MM.1S (cell line): ENCODE measurements around the gene UBXN2A.

Source experiments
- DNase-seq: peaks from one replicate; pipeline ENCODE4 v3.0.0-alpha.2; 2015
- H2AFZ ChIP-seq: fragments of 300-600 bp; sonication (generic); 2 replicates; pipeline ENCODE4 v1.6.0; 2016; ENCODE audit warnings: antibody characterized with exemption, low read length
- H3F3A ChIP-seq: fragments of 300-600 bp; sonication (generic); 2 replicates; pipeline ENCODE4 v1.6.1; 2016; ENCODE audit warnings: mild to moderate bottlenecking, antibody characterized with exemption, low read length, moderate library complexity, mixed read lengths; ENCODE audit not compliant: insufficient read depth
- H3K27ac ChIP-seq: fragments of 300-600 bp; sonication (generic); 2 replicates; pipeline ENCODE4 v1.5.1; 2016; ENCODE audit warnings: mild to moderate bottlenecking, low read length
- H3K27me3 ChIP-seq: fragments of 300-600 bp; sonication (generic); replicated peaks from 2 replicates; pipeline ENCODE4 v1.6.0; 2016; ENCODE audit warnings: low read length; ENCODE audit not compliant: insufficient read depth
- H3K36me3 ChIP-seq: fragments of 300-600 bp; sonication (generic); replicated peaks from 2 replicates; pipeline ENCODE4 v1.6.1; 2016; ENCODE audit warnings: mild to moderate bottlenecking, low read length, mixed read lengths; ENCODE audit not compliant: insufficient read depth
- H3K4me1 ChIP-seq: fragments of 300-600 bp; sonication (generic); 2 replicates; pipeline ENCODE4 v1.6.1; 2016; ENCODE audit warnings: low read length, mixed read lengths
- H3K4me2 ChIP-seq: fragments of 300-600 bp; sonication (generic); 2 replicates; pipeline ENCODE4 v1.6.0; 2016; ENCODE audit warnings: low read depth, low read length
- H3K4me3 ChIP-seq: fragments of 300-600 bp; sonication (generic); 2 replicates; pipeline ENCODE4 v1.5.1; 2016; ENCODE audit warnings: low read length, mixed read lengths
- H3K79me2 ChIP-seq: fragments of 300-600 bp; sonication (generic); 2 replicates; pipeline ENCODE4 v1.6.1; 2016; ENCODE audit warnings: mixed run types, low read length, mixed read lengths
- H3K9ac ChIP-seq: fragments of 300-600 bp; sonication (generic); 2 replicates; pipeline ENCODE4 v1.6.1; 2016; ENCODE audit warnings: low read length, mixed read lengths
- H3K9me2 ChIP-seq: fragments of 300-600 bp; sonication (generic); replicated peaks from 2 replicates; pipeline ENCODE4 v1.6.1; 2016; ENCODE audit warnings: mild to moderate bottlenecking, low read length, mixed read lengths; ENCODE audit not compliant: insufficient read depth
- H3K9me3 ChIP-seq: fragments of 300-600 bp; sonication (generic); replicated peaks from 2 replicates; pipeline ENCODE4 v1.6.1; 2016; ENCODE audit warnings: mild to moderate bottlenecking, low read length, mixed read lengths; ENCODE audit not compliant: insufficient read depth
- H4K20me1 ChIP-seq: fragments of 300-600 bp; sonication (generic); 2 replicates; pipeline ENCODE4 v1.6.1; 2016; ENCODE audit warnings: mild to moderate bottlenecking, low read length, moderate library complexity, mixed read lengths; ENCODE audit not compliant: insufficient read depth
- EZH2 ChIP-seq: fragments of 300-600 bp; sonication (generic); optimal IDR thresholded peaks from 2 replicates; pipeline ENCODE3; 2017; ENCODE audit warnings: low read depth, mild to moderate bottlenecking, antibody characterized with exemption, low read length, mixed read lengths
- EZH2phosphoT487 ChIP-seq: fragments of 300-600 bp; sonication (generic); IDR thresholded peaks from 2 replicates; pipeline ENCODE4 v1.6.1; 2018; ENCODE audit warnings: antibody characterized with exemption, low read length
- TF ChIP-seq, protein P1 (sequence below): fragments of 300-600 bp; sonication (generic); IDR thresholded peaks from 2 replicates; pipeline ENCODE4 v1.5.1; 2016; ENCODE audit warnings: antibody characterized with exemption, low read length, mixed read lengths

Gene UBXN2A

DNA sequence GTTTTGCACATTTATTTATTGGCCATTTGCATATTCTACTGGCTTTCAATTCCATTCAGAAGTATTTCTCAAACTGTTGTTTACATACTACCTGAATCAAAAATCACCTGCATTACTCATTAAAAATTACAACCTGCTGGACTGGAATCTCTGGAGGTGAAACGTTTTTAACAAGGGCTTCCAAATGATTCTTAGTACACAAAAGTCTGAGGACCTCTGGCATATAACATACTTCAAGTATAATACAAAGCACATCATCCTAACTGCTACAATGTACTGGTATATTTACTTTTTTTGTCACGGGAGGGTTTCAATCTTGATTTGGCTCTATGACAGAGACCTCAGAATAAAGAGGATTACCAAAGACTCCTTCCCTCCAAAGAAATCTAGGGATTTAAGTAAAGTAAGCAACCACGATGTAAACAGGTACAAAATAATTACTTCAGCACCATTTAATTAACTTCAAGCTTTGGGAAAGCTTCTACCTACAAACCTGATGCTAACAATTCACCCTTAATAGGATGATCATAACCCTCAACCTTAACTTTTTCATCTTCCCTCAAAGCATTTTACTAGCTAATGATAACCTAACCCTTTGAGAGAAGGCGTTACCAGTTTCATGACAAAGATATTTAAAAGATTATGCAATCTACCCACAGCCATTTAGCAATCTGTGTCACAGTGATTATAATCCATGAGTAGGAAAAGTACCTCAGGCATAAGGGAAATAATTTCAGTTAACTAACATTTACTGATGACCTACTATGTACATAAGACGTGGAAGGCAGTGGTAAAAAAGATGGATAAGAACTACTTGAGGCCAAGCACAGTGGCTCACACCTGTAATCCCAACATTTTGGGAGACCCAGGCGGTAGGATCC is 38.1 kb upstream of the UBXN2A start:
- Histone ChIP-seq H2AFZ (no peak overlapping the region), H3K4me3 (no peak overlapping the region), H3K9me2 (no peaks in the 10 kb centered on the region), H3K4me2 (no peak overlapping the region), H3K27ac (no peak overlapping the region), H3K4me1 (no peaks in the 10 kb centered on the region), H3K27me3 (no peaks in the 10 kb centered on the region), H3K9me3 (no peaks in the 10 kb centered on the region), H3K36me3 (no peaks in the 10 kb centered on the region), H4K20me1 (no peaks in the 10 kb centered on the region), H3F3A (no peaks in the 10 kb centered on the region), H3K9ac (no peak overlapping the region), H3K79me2 (0 out of 2 replicates have a peak, but pooled peaks cover 5% of the 10 kb centered on the region)
- TF ChIP-seq EZH2 = no peak
- TF ChIP-seq, protein P1, sequence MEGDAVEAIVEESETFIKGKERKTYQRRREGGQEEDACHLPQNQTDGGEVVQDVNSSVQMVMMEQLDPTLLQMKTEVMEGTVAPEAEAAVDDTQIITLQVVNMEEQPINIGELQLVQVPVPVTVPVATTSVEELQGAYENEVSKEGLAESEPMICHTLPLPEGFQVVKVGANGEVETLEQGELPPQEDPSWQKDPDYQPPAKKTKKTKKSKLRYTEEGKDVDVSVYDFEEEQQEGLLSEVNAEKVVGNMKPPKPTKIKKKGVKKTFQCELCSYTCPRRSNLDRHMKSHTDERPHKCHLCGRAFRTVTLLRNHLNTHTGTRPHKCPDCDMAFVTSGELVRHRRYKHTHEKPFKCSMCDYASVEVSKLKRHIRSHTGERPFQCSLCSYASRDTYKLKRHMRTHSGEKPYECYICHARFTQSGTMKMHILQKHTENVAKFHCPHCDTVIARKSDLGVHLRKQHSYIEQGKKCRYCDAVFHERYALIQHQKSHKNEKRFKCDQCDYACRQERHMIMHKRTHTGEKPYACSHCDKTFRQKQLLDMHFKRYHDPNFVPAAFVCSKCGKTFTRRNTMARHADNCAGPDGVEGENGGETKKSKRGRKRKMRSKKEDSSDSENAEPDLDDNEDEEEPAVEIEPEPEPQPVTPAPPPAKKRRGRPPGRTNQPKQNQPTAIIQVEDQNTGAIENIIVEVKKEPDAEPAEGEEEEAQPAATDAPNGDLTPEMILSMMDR = no peak
- TF ChIP-seq EZH2phosphoT487 = no peak
- no peak for DNase-seq

DNA sequence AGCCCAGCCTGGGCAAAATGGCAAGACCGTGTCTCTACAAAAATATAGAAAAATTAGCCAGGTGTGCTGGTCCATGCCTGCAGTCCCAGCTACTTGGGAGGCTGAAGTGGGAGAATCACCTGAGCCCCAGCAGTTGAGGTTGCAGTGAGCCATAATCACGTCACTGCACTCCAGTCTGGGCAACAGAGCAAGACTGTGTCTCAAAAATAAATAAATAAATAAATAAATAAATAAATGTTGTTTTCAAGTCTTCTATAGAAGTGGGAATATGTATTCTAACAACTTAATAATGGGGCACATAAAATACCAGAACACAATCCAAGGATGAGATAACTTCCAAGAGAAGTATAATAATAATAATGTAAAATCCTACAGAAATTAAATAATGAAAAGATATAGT is 37.2 kb upstream of the UBXN2A start:
- Histone ChIP-seq H4K20me1 (no peaks in the 10 kb centered on the region), H3K27ac (no peak overlapping the region), H3K27me3 (no peaks in the 10 kb centered on the region), H3K9me3 (no peaks in the 10 kb centered on the region), H3K4me2 (no peak overlapping the region), H3K36me3 (no peaks in the 10 kb centered on the region), H3K79me2 (0 out of 2 replicates have a peak, but pooled peaks cover 5% of the 10 kb centered on the region), H3K9me2 (no peaks in the 10 kb centered on the region), H3K9ac (no peak overlapping the region), H3K4me3 (no peak overlapping the region), H3K4me1 (no peaks in the 10 kb centered on the region), H3F3A (no peaks in the 10 kb centered on the region), H2AFZ (no peak overlapping the region)
- DNase-seq = no peak
- TF ChIP-seq EZH2phosphoT487 = no peak
- TF ChIP-seq, protein P1 = no peak
- TF ChIP-seq EZH2 = no peak

DNA sequence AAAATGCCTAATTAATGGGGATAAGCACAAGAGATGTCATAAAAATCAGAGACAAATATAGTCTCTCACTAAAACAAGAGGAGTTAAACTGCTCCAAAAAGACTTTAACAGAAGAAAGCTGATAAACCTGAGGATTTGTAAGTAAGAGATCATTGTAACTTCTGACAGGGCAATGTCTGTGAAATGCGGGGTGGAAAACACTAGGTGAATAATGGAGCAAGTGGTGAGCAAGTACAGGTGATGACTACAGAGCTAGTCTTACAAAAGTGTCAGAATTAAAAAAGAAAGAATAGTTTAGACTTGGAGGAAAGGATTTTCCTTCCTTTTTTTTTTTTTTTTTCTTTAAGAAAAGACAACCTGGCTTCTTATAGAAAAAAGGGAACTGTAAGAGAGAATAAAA is 36.0 kb upstream of the UBXN2A start:
- H3K27me3 ChIP-seq = no peaks in the 10 kb centered on the region
- DNase-seq = no peak
- H3K9ac ChIP-seq = no peak overlapping the region
- no peak overlapping the region for H3K27ac ChIP-seq
- no peaks in the 10 kb centered on the region for H3K9me3 ChIP-seq
- H3K36me3 ChIP-seq = no peaks in the 10 kb centered on the region
- H3K79me2 ChIP-seq = 0 out of 2 replicates have a peak, but pooled peaks cover 5% of the 10 kb centered on the region
- TF ChIP-seq, protein P1 = no peak
- TF ChIP-seq EZH2 (no peak), EZH2phosphoT487 (no peak)
- no peak overlapping the region for H3K4me3 ChIP-seq
- no peak overlapping the region for H2AFZ ChIP-seq
- no peaks in the 10 kb centered on the region for H3K4me1 ChIP-seq
- no peaks in the 10 kb centered on the region for H3F3A ChIP-seq
- H4K20me1 ChIP-seq = no peaks in the 10 kb centered on the region
- no peaks in the 10 kb centered on the region for H3K9me2 ChIP-seq
- H3K4me2 ChIP-seq = no peak overlapping the region
